Measurements from ENCODE around the gene PGR. TPM values are rescaled to one million over a fixed set of nuclear protein-coding genes. Genes with fewer than 3 reads are reported as not detected.
A peak's percentile ranks its signal among the peaks of the same experiment; 100 is the strongest.

The PGR gene
- under 0.01 and 0.01 TPM in 2 replicates for polyA plus RNA-seq (2013)

GRCh38 chr11:101129203-101129943 is at the start of gene PGR:
TSS of gene PGR (minus strand) at chr11:101129813. CDS start at chr11:101129070, 743 bp downstream.
- Histone ChIP-seq H2AK5ac (ENCODE audit: low read length) (no peak within 1 kb of the TSS), H3K23ac (ENCODE audit: low read length) (no peak within 1 kb of the TSS), H3K79me1 (ENCODE audit: low read length) (no peaks in the 10 kb centered on the region), H2AFZ (ENCODE audit: insufficient read depth, low read length, poor library complexity) (no peak within 1 kb of the TSS), H3K79me2 (ENCODE audit: control insufficient read depth, insufficient read depth, low read length, poor library complexity) (no peaks in the 10 kb centered on the region), H3K27ac (ENCODE audit: low read depth, low read length) (no peak within 1 kb of the TSS), H3K14ac (ENCODE audit: low read length) (no peak within 1 kb of the TSS), H3K4me2 (ENCODE audit: low read length) (peak within 1 kb of the TSS; percentile 89), H3K4ac (ENCODE audit: low read depth, low read length) (no peak within 1 kb of the TSS), H4K12ac (ENCODE audit: low read depth, low read length) (no peak within 1 kb of the TSS), H2BK5ac (ENCODE audit: low read depth, low read length, poor library complexity) (no peak within 1 kb of the TSS), H4K91ac (ENCODE audit: low read depth, low read length) (no peak within 1 kb of the TSS), H3K4me1 (ENCODE audit: control insufficient read depth in 1 of 2, insufficient read depth in 2 of 2, low read length in 2 of 2) (peaks cover 12 to 13% of the 10 kb centered on the region in 2 experiments), H2BK12ac (ENCODE audit: low read length) (no peak within 1 kb of the TSS), H3K36me3 (ENCODE audit: control insufficient read depth in 1 of 2, insufficient read depth in 2 of 2, low read length in 2 of 2) (no peaks in the 10 kb centered on the region), H2BK120ac (ENCODE audit: insufficient read depth, low read length, poor library complexity) (no peak within 1 kb of the TSS), H3K9me3 (ENCODE audit: insufficient read depth, low read depth, low read length) (no peaks in the 10 kb centered on the region), H3K9ac (ENCODE audit: low read length) (no peak within 1 kb of the TSS), H3K27me3 (ENCODE audit: insufficient read depth, low read length) (peaks cover 38% of the 10 kb centered on the region), H3K4me3 (ENCODE audit: low read depth, low read length) (no peak within 1 kb of the TSS), H3K18ac (ENCODE audit: low read length) (no peak within 1 kb of the TSS), H4K8ac (ENCODE audit: low read depth, low read length) (no peak within 1 kb of the TSS)
- no CpG with 5 or more reads among the region's 38 CpGs for WGBS (ENCODE audit: extremely low coverage, insufficient coverage, insufficient read length)
- DNase-seq, result peak; percentile 20 to 22

- no peak overlapping the region for H3K4me3 ChIP-seq (ENCODE audit: low read depth, low read length)
- no peak overlapping the region for H3K9ac ChIP-seq (ENCODE audit: low read length)
- H3K23ac ChIP-seq (ENCODE audit: low read length), result no peak overlapping the region
- H3K14ac ChIP-seq (ENCODE audit: low read length), result no peak overlapping the region
- no peak overlapping the region for H2AK5ac ChIP-seq (ENCODE audit: low read length)
- H4K91ac ChIP-seq (ENCODE audit: low read depth, low read length), result no peak overlapping the region
- H3K4me2 ChIP-seq (ENCODE audit: low read length), result no peak overlapping the region
- H3K79me1 ChIP-seq (ENCODE audit: low read length), result no peaks in the 10 kb centered on the region
- no peaks in the 10 kb centered on the region for H3K4me1 ChIP-seq (ENCODE audit: control insufficient read depth in 1 of 2, insufficient read depth in 2 of 2, low read length in 2 of 2)
- H3K27me3 ChIP-seq (ENCODE audit: insufficient read depth, low read length), result no peaks in the 10 kb centered on the region
- H3K79me2 ChIP-seq (ENCODE audit: control insufficient read depth, insufficient read depth, low read length, poor library complexity), result no peaks in the 10 kb centered on the region
- no CpG with 5 or more reads among the region's 3 CpGs for whole genome bisulfite sequencing (ENCODE audit: extremely low coverage, insufficient coverage, insufficient read length)
- H3K9me3 ChIP-seq (ENCODE audit: insufficient read depth, low read depth, low read length), result no peaks in the 10 kb centered on the region
- no peak overlapping the region for H4K12ac ChIP-seq (ENCODE audit: low read depth, low read length)
- H3K36me3 ChIP-seq (ENCODE audit: control insufficient read depth in 1 of 2, insufficient read depth in 2 of 2, low read length in 2 of 2), result no peaks in the 10 kb centered on the region
- H4K8ac ChIP-seq (ENCODE audit: low read depth, low read length), result no peak overlapping the region
- H2BK120ac ChIP-seq (ENCODE audit: insufficient read depth, low read length, poor library complexity), result no peak overlapping the region
- H2AFZ ChIP-seq (ENCODE audit: insufficient read depth, low read length, poor library complexity), result no peak overlapping the region
- H3K4ac ChIP-seq (ENCODE audit: low read depth, low read length), result no peak overlapping the region
- no peak overlapping the region for H2BK5ac ChIP-seq (ENCODE audit: low read depth, low read length, poor library complexity)
- peak; percentile 37 to 49 for DNase-seq
- H2BK12ac ChIP-seq (ENCODE audit: low read length), result no peak overlapping the region
- no peak overlapping the region for H3K18ac ChIP-seq (ENCODE audit: low read length)
- H3K27ac ChIP-seq (ENCODE audit: low read depth, low read length), result no peak overlapping the region
Measured at GRCh38 chr11:101176381-101176780, 46.8 kb upstream of the PGR start.

- H3K4me2 ChIP-seq (ENCODE audit: low read length), result no peak overlapping the region
- H3K79me2 ChIP-seq (ENCODE audit: control insufficient read depth, insufficient read depth, low read length, poor library complexity), result no peaks in the 10 kb centered on the region
- no peaks in the 10 kb centered on the region for H3K79me1 ChIP-seq (ENCODE audit: low read length)
- no peak overlapping the region for H2BK12ac ChIP-seq (ENCODE audit: low read length)
- H2AFZ ChIP-seq (ENCODE audit: insufficient read depth, low read length, poor library complexity), result no peak overlapping the region
- H3K9me3 ChIP-seq (ENCODE audit: insufficient read depth, low read depth, low read length), result no peaks in the 10 kb centered on the region
- no peak overlapping the region for H2BK5ac ChIP-seq (ENCODE audit: low read depth, low read length, poor library complexity)
- no peak overlapping the region for H3K14ac ChIP-seq (ENCODE audit: low read length)
- H3K4me1 ChIP-seq (ENCODE audit: control insufficient read depth in 1 of 2, insufficient read depth in 2 of 2, low read length in 2 of 2), result no peaks in the 10 kb centered on the region
- no peak overlapping the region for H3K18ac ChIP-seq (ENCODE audit: low read length)
- H3K27ac ChIP-seq (ENCODE audit: low read depth, low read length), result no peak overlapping the region
- H3K4ac ChIP-seq (ENCODE audit: low read depth, low read length), result no peak overlapping the region
- no peak overlapping the region for H3K23ac ChIP-seq (ENCODE audit: low read length)
- no CpG with 5 or more reads among the region's 2 CpGs for WGBS (ENCODE audit: extremely low coverage, insufficient coverage, insufficient read length)
- H4K12ac ChIP-seq (ENCODE audit: low read depth, low read length), result no peak overlapping the region
- no peak for DNase-seq
- no peaks in the 10 kb centered on the region for H3K27me3 ChIP-seq (ENCODE audit: insufficient read depth, low read length)
- no peak overlapping the region for H3K9ac ChIP-seq (ENCODE audit: low read length)
- no peak overlapping the region for H2AK5ac ChIP-seq (ENCODE audit: low read length)
- no peak overlapping the region for H3K4me3 ChIP-seq (ENCODE audit: low read depth, low read length)
- H4K91ac ChIP-seq (ENCODE audit: low read depth, low read length), result no peak overlapping the region
- no peaks in the 10 kb centered on the region for H3K36me3 ChIP-seq (ENCODE audit: control insufficient read depth in 1 of 2, insufficient read depth in 2 of 2, low read length in 2 of 2)
- H2BK120ac ChIP-seq (ENCODE audit: insufficient read depth, low read length, poor library complexity), result no peak overlapping the region
- no peak overlapping the region for H4K8ac ChIP-seq (ENCODE audit: low read depth, low read length)
Measured at GRCh38 chr11:101169944-101170343, 40.3 kb upstream of the PGR start.

- Histone ChIP-seq H2AFZ (ENCODE audit: insufficient read depth, low read length, poor library complexity) (no peak overlapping the region), H3K4me2 (ENCODE audit: low read length) (no peak overlapping the region), H3K9ac (ENCODE audit: low read length) (no peak overlapping the region), H2BK5ac (ENCODE audit: low read depth, low read length, poor library complexity) (no peak overlapping the region), H3K14ac (ENCODE audit: low read length) (no peak overlapping the region), H2BK120ac (ENCODE audit: insufficient read depth, low read length, poor library complexity) (no peak overlapping the region), H3K4me1 (ENCODE audit: control insufficient read depth in 1 of 2, insufficient read depth in 2 of 2, low read length in 2 of 2) (no peaks in the 10 kb centered on the region), H3K9me3 (ENCODE audit: insufficient read depth, low read depth, low read length) (no peaks in the 10 kb centered on the region), H4K91ac (ENCODE audit: low read depth, low read length) (no peak overlapping the region), H2AK5ac (ENCODE audit: low read length) (no peak overlapping the region), H3K27me3 (ENCODE audit: insufficient read depth, low read length) (no peaks in the 10 kb centered on the region), H3K27ac (ENCODE audit: low read depth, low read length) (no peak overlapping the region), H3K23ac (ENCODE audit: low read length) (no peak overlapping the region), H4K8ac (ENCODE audit: low read depth, low read length) (no peak overlapping the region), H3K4ac (ENCODE audit: low read depth, low read length) (no peak overlapping the region), H3K79me2 (ENCODE audit: control insufficient read depth, insufficient read depth, low read length, poor library complexity) (no peaks in the 10 kb centered on the region), H3K36me3 (ENCODE audit: control insufficient read depth in 1 of 2, insufficient read depth in 2 of 2, low read length in 2 of 2) (no peaks in the 10 kb centered on the region), H3K79me1 (ENCODE audit: low read length) (no peaks in the 10 kb centered on the region), H3K4me3 (ENCODE audit: low read depth, low read length) (no peak overlapping the region), H4K12ac (ENCODE audit: low read depth, low read length) (no peak overlapping the region), H3K18ac (ENCODE audit: low read length) (no peak overlapping the region), H2BK12ac (ENCODE audit: low read length) (no peak overlapping the region)
- WGBS (ENCODE audit: extremely low coverage, insufficient coverage, insufficient read length), result no CpG with 5 or more reads among the region's 1 CpG
- DNase-seq, result no peak
Measured at GRCh38 chr11:101166038-101166437, 36.4 kb upstream of the PGR start.
